Retinal pigment epithelial cell (primary cell): ENCODE results near the gene GSK3B.
"Not testable (repeated sequence)": the region's sequence is repeated elsewhere in the genome, so short reads cannot be mapped to it uniquely, and the experiment has no call there.

Source experiments
- DNase-seq: peaks from one replicate; pipeline ENCODE4 v3.0.0-alpha.2; 2010; ENCODE audit warnings: low read depth
- H3K4me3 ChIP-seq: 2 replicates; pipeline ENCODE4 v1.5.1; 2011; ENCODE audit warnings: mild to moderate bottlenecking, low read length, control low read depth, moderate library complexity
- CTCF ChIP-seq: conservative IDR thresholded peaks from 2 replicates; pipeline ENCODE4 v1.5.1; 2011; ENCODE audit warnings: low read depth, low read length, control low read depth, inconsistent platforms

GSK3B gene

GRCh38 chr3:120057626-120058025 lies 36.6 kb downstream of the GSK3B start:
- DNase-seq, result no peak
- TF ChIP-seq CTCF, result no peak
- no peak overlapping the region for H3K4me3 ChIP-seq

GRCh38 chr3:120057029-120057428 lies 37.2 kb downstream of the GSK3B start:
- no peak for DNase-seq
- TF ChIP-seq CTCF, result no peak
- no peak overlapping the region for H3K4me3 ChIP-seq

- not testable (repeated sequence) for H3K4me3 ChIP-seq, DNase-seq
Observed at GRCh38 chr3:120053647-120054046, 40.6 kb downstream of the GSK3B start.

GRCh38 chr3:120052677-120053076 lies 41.6 kb downstream of the GSK3B start:
- TF ChIP-seq CTCF, result no peak
- DNase-seq, result no peak
- no peak overlapping the region for H3K4me3 ChIP-seq

- TF ChIP-seq CTCF, result no peak
- DNase-seq, result no peak
- no peak overlapping the region for H3K4me3 ChIP-seq
Observed at GRCh38 chr3:120052225-120052624, 42.0 kb downstream of the GSK3B start.

- not testable (repeated sequence) for DNase-seq, H3K4me3 ChIP-seq
Observed at GRCh38 chr3:120051570-120051969, 42.7 kb downstream of the GSK3B start.

- TF ChIP-seq CTCF, result no peak
- no peak for DNase-seq
Observed at GRCh38 chr3:120049881-120050539, 44.2 kb downstream of the GSK3B start.

GRCh38 chr3:120049072-120049471 lies 45.2 kb downstream of the GSK3B start:
- no peak for TF ChIP-seq CTCF
- H3K4me3 ChIP-seq, result no peak overlapping the region
- no peak for DNase-seq

More at GRCh38 chr3:120049881-120050539, 44.2 kb downstream of the GSK3B start:
- H3K4me3 ChIP-seq, result no peak overlapping the region
